Trophoblast cell (in vitro differentiated cells and primary cell): ENCODE measurements around the gene SUMF2.
"Not testable (repeated sequence)": the region's sequence is repeated elsewhere in the genome, so short reads cannot be mapped to it uniquely, and the experiment has no call there.

Source experiments
- DNase-seq, 2 donors: peaks; one replicate each; pipeline ENCODE4 v3.0.0-alpha.2; 2016
- H2AFZ ChIP-seq: 2 replicates; pipeline ENCODE4 v1.6.1; 2013; ENCODE audit warnings: low read length, moderate library complexity, mild to moderate bottlenecking; ENCODE audit not compliant: insufficient read depth, poor library complexity
- H2AK5ac ChIP-seq: 2 replicates; pipeline ENCODE4 v1.6.1; 2013; ENCODE audit warnings: mild to moderate bottlenecking, low read length
- H2BK120ac ChIP-seq: 2 replicates; pipeline ENCODE4 v1.6.1; 2013; ENCODE audit warnings: low read length, mild to moderate bottlenecking, moderate library complexity; ENCODE audit not compliant: insufficient read depth, poor library complexity
- H2BK12ac ChIP-seq: 2 replicates; pipeline ENCODE4 v1.6.1; 2013; ENCODE audit warnings: mild to moderate bottlenecking, low read length, moderate library complexity
- H2BK5ac ChIP-seq: 2 replicates; pipeline ENCODE4 v1.6.1; 2013; ENCODE audit warnings: low read length, low read depth, moderate library complexity, mild to moderate bottlenecking; ENCODE audit not compliant: poor library complexity
- H3K14ac ChIP-seq: 2 replicates; pipeline ENCODE4 v1.6.1; 2013; ENCODE audit warnings: mild to moderate bottlenecking, low read length
- H3K18ac ChIP-seq: 2 replicates; pipeline ENCODE4 v1.6.1; 2013; ENCODE audit warnings: mild to moderate bottlenecking, low read length
- H3K23ac ChIP-seq: 2 replicates; pipeline ENCODE4 v1.6.1; 2013; ENCODE audit warnings: low read length
- H3K27ac ChIP-seq: 2 replicates; pipeline ENCODE4 v1.5.1; 2013; ENCODE audit warnings: low read depth, mild to moderate bottlenecking, inconsistent platforms, low read length, moderate library complexity
- H3K27me3 ChIP-seq: 2 replicates; pipeline ENCODE4 v1.6.1; 2013; ENCODE audit warnings: inconsistent platforms, mild to moderate bottlenecking, low read length, moderate library complexity; ENCODE audit not compliant: insufficient read depth
- H3K36me3 ChIP-seq, 2 experiments: 1 replicate in 1 of 2; 2 replicates in 1 of 2; pipeline ENCODE4 v1.6.1; 2013; ENCODE audit warnings: low read length in 2 of 2, mild to moderate bottlenecking in 2 of 2, moderate library complexity in 1 of 2; ENCODE audit not compliant: insufficient read depth in 2 of 2, control insufficient read depth in 1 of 2
- H3K4ac ChIP-seq: 2 replicates; pipeline ENCODE4 v1.6.1; 2013; ENCODE audit warnings: low read depth, mild to moderate bottlenecking, low read length, moderate library complexity
- H3K4me1 ChIP-seq, 2 experiments: 1 replicate in 1 of 2; 2 replicates in 1 of 2; pipeline ENCODE4 v1.6.1; 2013; ENCODE audit warnings: low read length in 2 of 2, mild to moderate bottlenecking in 2 of 2, moderate library complexity in 1 of 2; ENCODE audit not compliant: insufficient read depth in 2 of 2, control insufficient read depth in 1 of 2
- H3K4me2 ChIP-seq: 2 replicates; pipeline ENCODE4 v1.6.1; 2013; ENCODE audit warnings: inconsistent platforms, mild to moderate bottlenecking, low read length, moderate library complexity
- H3K4me3 ChIP-seq: 2 replicates; pipeline ENCODE4 v1.5.1; 2013; ENCODE audit warnings: mild to moderate bottlenecking, low read depth, low read length, inconsistent platforms
- H3K79me1 ChIP-seq: one replicate; pipeline ENCODE4 v1.6.1; 2013; ENCODE audit warnings: low read length
- H3K79me2 ChIP-seq: 2 replicates; pipeline ENCODE4 v1.6.1; 2013; ENCODE audit warnings: low read length, mild to moderate bottlenecking; ENCODE audit not compliant: control insufficient read depth, insufficient read depth, poor library complexity
- H3K9ac ChIP-seq: 2 replicates; pipeline ENCODE4 v1.6.1; 2013; ENCODE audit warnings: mild to moderate bottlenecking, low read length
- H3K9me3 ChIP-seq: 2 replicates; pipeline ENCODE4 v1.6.1; 2013; ENCODE audit warnings: low read depth, mild to moderate bottlenecking, control low read depth, inconsistent platforms, low read length; ENCODE audit not compliant: insufficient read depth
- H4K12ac ChIP-seq: 2 replicates; pipeline ENCODE4 v1.6.1; 2013; ENCODE audit warnings: low read depth, mild to moderate bottlenecking, low read length, moderate library complexity
- H4K8ac ChIP-seq: 2 replicates; pipeline ENCODE4 v1.6.1; 2013; ENCODE audit warnings: low read depth, mild to moderate bottlenecking, low read length, moderate library complexity
- H4K91ac ChIP-seq: one replicate; pipeline ENCODE4 v1.6.1; 2013; ENCODE audit warnings: low read depth, mild to moderate bottlenecking, low read length, moderate library complexity
- WGBS: extraction: QIAGEN DNeasy Blood & Tissue Kit; methylation state at CpG from one replicate; pipeline ENCODE4 v1.1.7; 2013; ENCODE audit warnings: missing lambda C conversion rate; ENCODE audit not compliant: insufficient read length, insufficient coverage; ENCODE audit errors: extremely low coverage; 5-methylcytosine and 5-hydroxymethylcytosine counted together

SUMF2 gene

DNA sequence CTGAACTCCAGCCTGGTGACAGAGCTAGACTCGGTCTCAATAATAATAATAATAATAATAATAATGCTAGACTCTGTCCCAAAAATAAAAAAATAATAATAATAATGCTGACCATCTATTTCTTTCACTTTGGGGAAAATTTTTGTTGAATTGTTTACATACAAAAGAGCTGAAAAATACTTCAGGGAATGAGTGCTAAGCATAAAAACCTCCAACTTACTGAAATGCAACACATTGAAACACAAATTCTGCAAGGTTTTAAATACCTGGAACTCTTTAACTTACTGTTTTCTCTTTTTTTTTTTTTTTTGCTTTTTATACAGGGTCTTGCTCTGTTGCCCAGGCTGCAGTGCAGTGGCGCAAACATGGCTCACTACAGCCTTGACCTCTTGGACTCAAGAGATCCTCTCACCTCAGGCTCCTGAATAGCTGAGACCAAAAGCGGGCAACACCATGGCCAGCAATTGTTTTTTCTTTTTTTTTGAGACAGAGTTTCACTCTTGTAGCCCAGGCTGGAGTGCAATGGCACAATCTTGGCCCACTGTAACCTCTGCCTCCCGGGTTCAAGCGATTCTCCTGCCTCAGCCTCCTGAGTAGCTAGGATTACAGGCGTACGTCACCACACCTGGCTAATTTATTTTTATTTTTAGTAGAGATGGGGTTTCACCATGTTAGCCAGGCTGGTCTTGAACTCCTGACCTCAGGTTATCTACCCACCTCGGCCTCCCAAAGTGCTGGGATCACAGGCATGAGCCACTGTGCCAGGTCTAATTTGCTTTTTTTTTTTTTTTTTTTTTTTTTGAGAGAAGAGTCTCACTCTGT, 34.3 kb downstream of the SUMF2 start:
- not testable (repeated sequence) for H3K4me2 ChIP-seq, H3K4me1 ChIP-seq, H3K27me3 ChIP-seq, H2BK12ac ChIP-seq, H3K9me3 ChIP-seq, DNase-seq, H4K12ac ChIP-seq, H2BK5ac ChIP-seq, H3K23ac ChIP-seq, H3K18ac ChIP-seq, H2BK120ac ChIP-seq, H3K4ac ChIP-seq, H3K79me1 ChIP-seq, H3K14ac ChIP-seq, H3K27ac ChIP-seq, H3K9ac ChIP-seq, H2AK5ac ChIP-seq, H2AFZ ChIP-seq, H3K4me3 ChIP-seq, H4K8ac ChIP-seq, H3K79me2 ChIP-seq, H4K91ac ChIP-seq
- no CpG with 5 or more reads among the region's 8 CpGs for WGBS
- H3K36me3 ChIP-seq: peaks cover 4 to 12% of the 10 kb centered on the region in 2 experiments

DNA sequence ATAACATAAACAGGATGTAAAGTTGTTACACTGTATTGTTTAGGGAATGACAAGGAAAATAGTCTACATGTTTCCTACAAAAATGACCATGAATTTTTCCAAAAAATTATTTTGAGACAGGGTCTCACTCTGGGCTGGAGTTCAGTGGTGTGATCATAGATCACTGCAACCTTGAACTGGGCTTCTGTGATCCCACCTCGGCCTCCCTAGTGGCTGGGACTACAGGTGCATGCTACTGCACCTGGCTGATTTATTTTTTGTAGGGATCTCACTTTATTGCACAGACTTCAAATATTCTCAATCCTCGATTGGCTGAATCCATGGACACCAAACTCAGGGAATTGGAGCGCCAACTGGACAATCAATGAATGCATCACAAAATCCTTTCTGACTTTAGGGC, 35.6 kb downstream of the SUMF2 start:
- Histone ChIP-seq H3K4me2 (no peak overlapping the region), H2BK120ac (no peak overlapping the region), H3K14ac (no peak overlapping the region), H3K4me3 (no peak overlapping the region), H2AK5ac (no peak overlapping the region), H3K9me3 (no peaks in the 10 kb centered on the region), H3K9ac (no peak overlapping the region), H3K18ac (no peak overlapping the region), H3K4ac (no peak overlapping the region), H3K36me3 (peaks cover 7 to 16% of the 10 kb centered on the region in 2 experiments), H3K79me1 (no peaks in the 10 kb centered on the region), H2BK5ac (no peak overlapping the region), H3K27ac (no peak overlapping the region), H2BK12ac (no peak overlapping the region), H3K23ac (no peak overlapping the region), H4K91ac (no peak overlapping the region), H2AFZ (no peak overlapping the region), H3K79me2 (no peaks in the 10 kb centered on the region), H3K27me3 (no peaks in the 10 kb centered on the region), H4K8ac (no peak overlapping the region), H3K4me1 (no peaks in the 10 kb centered on the region), H4K12ac (no peak overlapping the region)
- DNase-seq: no peak
- WGBS: no CpG with 5 or more reads among the region's 3 CpGs

- H3K18ac ChIP-seq, H3K4me1 ChIP-seq, H3K27me3 ChIP-seq, H3K79me2 ChIP-seq, H2BK12ac ChIP-seq, H4K8ac ChIP-seq, H4K91ac ChIP-seq, H3K9me3 ChIP-seq, H2BK120ac ChIP-seq, DNase-seq, H3K79me1 ChIP-seq, H3K4ac ChIP-seq, H2AK5ac ChIP-seq, H4K12ac ChIP-seq, H3K27ac ChIP-seq, H3K9ac ChIP-seq, H2BK5ac ChIP-seq, H2AFZ ChIP-seq, H3K4me3 ChIP-seq, H3K14ac ChIP-seq, H3K4me2 ChIP-seq, H3K23ac ChIP-seq: not testable (repeated sequence)
- no CpG with 5 or more reads among the region's 9 CpGs for WGBS
- peaks cover 7 to 16% of the 10 kb centered on the region in 2 experiments for H3K36me3 ChIP-seq
These were observed 40.1 kb downstream of the SUMF2 start for GRCh38 chr7:56104138-56104537.

GRCh38 chr7:56105508-56105907, 41.4 kb downstream of the SUMF2 start:
- H2AFZ ChIP-seq: no peak overlapping the region
- no peak overlapping the region for H3K14ac ChIP-seq

More at GRCh38 chr7:56105508-56105907, 41.4 kb downstream of the SUMF2 start:
- Histone ChIP-seq H3K4me2 (peak overlapping the region; percentile 78), H3K36me3 (peaks cover 7 to 9% of the 10 kb centered on the region in 2 experiments), H3K9me3 (peaks cover 3% of the 10 kb centered on the region), H3K9ac (no peak overlapping the region), H4K8ac (no peak overlapping the region), H2BK12ac (no peak overlapping the region), H3K27ac (no peak overlapping the region), H3K27me3 (no peaks in the 10 kb centered on the region), H2BK5ac (no peak overlapping the region), H2BK120ac (no peak overlapping the region), H3K4ac (no peak overlapping the region), H4K12ac (no peak overlapping the region), H4K91ac (no peak overlapping the region), H3K79me2 (no peaks in the 10 kb centered on the region), H3K18ac (no peak overlapping the region), H2AK5ac (no peak overlapping the region), H3K23ac (no peak overlapping the region), H3K4me3 (peak overlapping the region; percentile 50), H3K4me1 (no peaks in the 10 kb centered on the region), H3K79me1 (no peaks in the 10 kb centered on the region)
- DNase-seq: peak; percentile 46 to 77
- no CpG with 5 or more reads among the region's 6 CpGs for WGBS
